Hematopoietic multipotent progenitor cell treated with erythropoietin and hydrocortisone succinate and interleukin-3 and kit ligand, for 6 days (in vitro differentiated cells): Measurements from ENCODE around the gene STK10.
A peak's percentile ranks its signal among the peaks of the same experiment; 100 is the strongest.

Source experiments
- DNase-seq: peaks from one replicate; pipeline ENCODE4 v3.0.0-alpha.2; 2015

The STK10 gene

GRCh38 chr5:172141949-172142319 lies 46.1 kb downstream of the STK10 start:
- no peak for DNase-seq

- DNase-seq = no peak
Observed at GRCh38 chr5:172140866-172141265, 47.2 kb downstream of the STK10 start.

- DNase-seq = no peak
Observed at GRCh38 chr5:172140120-172140519, 47.9 kb downstream of the STK10 start.

- no peak for DNase-seq
Observed at GRCh38 chr5:172137046-172137445, 51.0 kb downstream of the STK10 start.

GRCh38 chr5:172133359-172134029 lies 54.5 kb downstream of the STK10 start:
- DNase-seq = peak; percentile 44

GRCh38 chr5:172131690-172132089 lies 56.3 kb downstream of the STK10 start:
- DNase-seq = no peak

GRCh38 chr5:172129256-172129910 lies 58.6 kb downstream of the STK10 start:
- DNase-seq = no peak

GRCh38 chr5:172127581-172127980 lies 60.4 kb downstream of the STK10 start:
- no peak for DNase-seq

- peak; percentile 62 for DNase-seq
Observed at GRCh38 chr5:172123269-172123692, 64.7 kb downstream of the STK10 start.

- peak; percentile 70 for DNase-seq
Observed at GRCh38 chr5:172119921-172120688, 67.9 kb downstream of the STK10 start.

GRCh38 chr5:172118891-172119290 lies 69.1 kb downstream of the STK10 start:
- no peak for DNase-seq

- peak; percentile 41 for DNase-seq
Observed at GRCh38 chr5:172117977-172118701, 69.9 kb downstream of the STK10 start.

GRCh38 chr5:172115541-172115982 lies 72.5 kb downstream of the STK10 start:
- peak; percentile 81 for DNase-seq

- peak; percentile 98 for DNase-seq
Observed at GRCh38 chr5:172114875-172115422, 73.1 kb downstream of the STK10 start.

- DNase-seq = peak; percentile 85
Observed at GRCh38 chr5:172113036-172113435, 75.0 kb downstream of the STK10 start.

- peak; percentile 88 for DNase-seq
Observed at GRCh38 chr5:172111852-172112225, 76.2 kb downstream of the STK10 start.

- DNase-seq = peak; percentile 93
Observed at GRCh38 chr5:172110921-172111851, 76.8 kb downstream of the STK10 start.

GRCh38 chr5:172110260-172110815 lies 77.7 kb downstream of the STK10 start:
- DNase-seq = peak; percentile 20

- no peak for DNase-seq
Observed at GRCh38 chr5:172109749-172110148, 78.3 kb downstream of the STK10 start.

- DNase-seq = no peak
Observed at GRCh38 chr5:172107571-172107970, 80.5 kb downstream of the STK10 start.
